Naive thymus-derived CD4-positive, alpha-beta T cell (primary cell): ENCODE results near the gene CHCHD6. TPM values are rescaled to one million over a fixed set of nuclear protein-coding genes. Genes with fewer than 3 reads are reported as not detected.
A peak's percentile ranks its signal among the peaks of the same experiment; 100 is the strongest.

Source experiments
- ATAC-seq: fragments of 150-1000 bp; cut with Tn5 transposase; 2 replicates; pipeline ENCODE4 v1.10.0; 2021; ENCODE audit warnings: mild to moderate bottlenecking, moderate library complexity
- CTCF ChIA-PET: fragments of 350-600 bp; sonication (Branson Sonifier 250); formaldehyde crosslinking; loops from one replicate; lab custom pipeline; 2021; ENCODE audit warnings: antibody characterized with exemption; lab: Charles Lee
- POLR2A ChIA-PET: fragments of 350-600 bp; sonication (Branson Sonifier 250); formaldehyde crosslinking; loops from one replicate; lab custom pipeline; 2021; ENCODE audit warnings: antibody characterized with exemption, inconsistent platforms; lab: Charles Lee
- DNase-seq, 9 donors: peaks; one replicate each; pipeline versions ENCODE4 v3.0.0 to v3.0.0-alpha.2; 2020 to 2022; ENCODE audit warnings: mixed read lengths in 1 of 9
- H3K27ac ChIP-seq: one replicate; pipeline ENCODE4 v1.7.0; 2013; ENCODE audit warnings: mild to moderate bottlenecking, low read depth, low read length, moderate library complexity
- H3K27me3 ChIP-seq, 2 donors: one replicate each; pipeline ENCODE4 v1.7.0; 2013; ENCODE audit warnings: low read length in 2 of 2, mild to moderate bottlenecking in 2 of 2, moderate library complexity in 2 of 2; ENCODE audit not compliant: control insufficient read depth in 2 of 2, insufficient read depth in 2 of 2
- H3K36me3 ChIP-seq, 3 experiments: 1 replicate in 2 of 3; 2 replicates in 1 of 3; pipeline ENCODE4 v1.7.0; 2013; ENCODE audit warnings: low read length in 3 of 3, mild to moderate bottlenecking in 3 of 3, moderate library complexity in 1 of 3; ENCODE audit not compliant: insufficient read depth in 3 of 3, control insufficient read depth in 2 of 3
- H3K4me1 ChIP-seq, 2 donors: one replicate each; pipeline ENCODE4 v1.7.0; 2013; ENCODE audit warnings: low read length in 2 of 2, mild to moderate bottlenecking in 2 of 2, moderate library complexity in 1 of 2; ENCODE audit not compliant: control insufficient read depth in 2 of 2, insufficient read depth in 2 of 2
- H3K4me3 ChIP-seq: 2 replicates; pipeline ENCODE4 v1.7.0; 2013; ENCODE audit warnings: mild to moderate bottlenecking, low read length
- H3K9me3 ChIP-seq, 3 experiments: 1 replicate in 2 of 3; 2 replicates in 1 of 3; pipeline ENCODE4 v1.7.0; 2013; ENCODE audit warnings: low read length in 3 of 3; ENCODE audit not compliant: control insufficient read depth in 2 of 3
- H3K27ac Mint-ChIP-seq, 9 donors: one replicate each; pipeline ENCODE4 v1.8.0; 2020 to 2022; ENCODE audit warnings: mixed read lengths in 9 of 9, mild to moderate bottlenecking in 8 of 9, moderate library complexity in 5 of 9, inconsistent platforms in 2 of 9
- H3K27me3 Mint-ChIP-seq, 5 donors: one replicate each; pipeline ENCODE4 v1.8.0; 2021 to 2022; ENCODE audit warnings: mixed read lengths in 5 of 5, mild to moderate bottlenecking in 1 of 5
- H3K36me3 Mint-ChIP-seq, 5 donors: one replicate each; pipeline ENCODE4 v1.8.0; 2020 to 2022; ENCODE audit warnings: mixed read lengths in 5 of 5, mild to moderate bottlenecking in 3 of 5, inconsistent platforms in 1 of 5
- H3K4me1 Mint-ChIP-seq, 7 donors: one replicate each; pipeline ENCODE4 v1.8.0; 2020 to 2022; ENCODE audit warnings: mixed read lengths in 7 of 7, mild to moderate bottlenecking in 3 of 7, inconsistent platforms in 1 of 7
- H3K4me3 Mint-ChIP-seq, 10 donors: one replicate each; pipeline ENCODE4 v1.8.0; 2020 to 2022; ENCODE audit warnings: mild to moderate bottlenecking in 10 of 10, mixed read lengths in 10 of 10, moderate library complexity in 6 of 10, inconsistent platforms in 2 of 10
- H3K9me3 Mint-ChIP-seq, 11 donors: one replicate each; pipeline ENCODE4 v1.8.0; 2020 to 2022; ENCODE audit warnings: mixed read lengths in 11 of 11, mild to moderate bottlenecking in 4 of 11, inconsistent platforms in 1 of 11, moderate library complexity in 1 of 11
- intact Hi-C, 2 donors: fragments of 100-400 bp; cut with micrococcal nuclease; formaldehyde crosslinking; loops; one replicate each; pipeline ENCODE4 v1.15.1; 2023
- polyA plus RNA-seq, 2 donors: library from polyadenylated mRNA; unstranded; fragments of 300-500 nt; fragmentation: Illumina TruSeq; gene quantifications; one replicate each; pipeline ENCODE4 v1.2.3, GENCODE V29; 2021
- total RNA-seq, 6 experiments: library from RNA in 5 of 6; stranded (reverse) in 5 of 6; gene quantifications; 1 replicate in 5 of 6; 2 replicates in 1 of 6; pipeline ENCODE4 v1.2.3 and lab custom pipeline; 2021 to 2026

Gene CHCHD6
- total and polyA plus RNA-seq, 7 experiments from 2014 or later = 5.4 to 15.1 (median 11.0) TPM

DNA sequence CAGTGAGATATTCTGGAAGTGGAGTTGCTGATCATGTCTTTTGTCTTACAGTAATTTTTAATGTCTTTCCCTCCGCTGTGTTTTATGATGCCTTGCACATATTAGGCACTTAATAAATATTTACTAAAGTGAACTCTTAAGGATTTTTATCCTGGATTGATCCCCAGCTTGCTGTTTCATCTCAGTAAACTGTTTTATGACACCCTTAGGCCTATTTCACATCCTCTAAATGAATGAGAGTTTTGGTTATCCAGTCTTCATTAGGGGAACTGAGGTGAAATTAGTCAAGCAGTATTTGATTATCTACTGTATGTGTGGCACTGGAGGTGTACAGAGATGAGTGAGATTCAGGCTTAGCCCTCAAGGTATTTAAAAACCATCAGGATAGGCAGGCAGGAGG is 19.8 kb downstream of the CHCHD6 start:
- no peak overlapping the region for H3K27ac Mint-ChIP-seq
- peaks cover 0 to 10% (median 0%) of the 10 kb centered on the region in 11 donors for H3K9me3 Mint-ChIP-seq
- CTCF ChIA-PET = no interaction called here

DNA sequence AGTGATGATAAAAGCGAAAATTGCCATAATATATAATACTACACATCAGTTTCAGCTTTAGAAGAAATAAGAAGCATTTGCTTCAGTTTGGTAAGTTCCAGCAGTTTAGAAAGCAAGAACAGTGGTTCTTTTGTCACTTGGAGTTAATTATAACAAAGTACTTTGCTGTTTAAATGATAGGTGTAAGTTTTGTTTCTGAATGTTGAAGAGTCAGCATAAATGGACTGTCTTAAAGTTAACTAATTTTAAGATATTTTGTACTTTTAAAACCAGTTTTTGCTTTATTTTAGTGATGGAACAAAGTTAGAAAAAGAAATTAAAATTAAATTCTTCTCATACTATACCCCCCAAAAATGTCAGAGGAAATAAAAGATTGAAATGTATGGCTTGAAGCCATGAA is 24.6 kb downstream of the CHCHD6 start:
- no peaks in the 10 kb centered on the region for H3K27me3 Mint-ChIP-seq
- intact Hi-C loops = no loop called here
- ChIA-PET POLR2A (no interaction called here), CTCF (no interaction called here)
- no peak overlapping the region for H3K27ac ChIP-seq
- H3K36me3 Mint-ChIP-seq = peaks cover 0 to 69% (median 53%) of the 10 kb centered on the region in 5 donors
- peaks cover 4 to 17% (median 13%) of the 10 kb centered on the region in 7 donors for H3K4me1 Mint-ChIP-seq
- no peak for DNase-seq
- peaks cover 0 to 31% (median 0%) of the 10 kb centered on the region in 3 experiments for H3K36me3 ChIP-seq
- H3K27me3 ChIP-seq = no peaks in the 10 kb centered on the region
- no peak overlapping the region for H3K4me3 Mint-ChIP-seq
- no peak overlapping the region for H3K4me3 ChIP-seq
- H3K27ac Mint-ChIP-seq = no peak overlapping the region
- H3K4me1 ChIP-seq = no peaks in the 10 kb centered on the region
- ATAC-seq = no peak
- no peaks in the 10 kb centered on the region for H3K9me3 ChIP-seq
- peaks cover 0 to 10% (median 0%) of the 10 kb centered on the region in 11 donors for H3K9me3 Mint-ChIP-seq

More for the DNA sequence above, 19.8 kb downstream of the CHCHD6 start:
- no peak overlapping the region for H3K4me3 Mint-ChIP-seq
- peaks cover 0 to 9% (median 7%) of the 10 kb centered on the region in 7 donors for H3K4me1 Mint-ChIP-seq
- Histone ChIP-seq H3K27me3 (no peaks in the 10 kb centered on the region), H3K4me3 (no peak overlapping the region), H3K9me3 (no peaks in the 10 kb centered on the region), H3K4me1 (no peaks in the 10 kb centered on the region), H3K27ac (no peak overlapping the region), H3K36me3 (peaks cover 0 to 20% (median 0%) of the 10 kb centered on the region in 3 experiments)
- no peaks in the 10 kb centered on the region for H3K27me3 Mint-ChIP-seq
- POLR2A ChIA-PET = no interaction called here
- DNase-seq (no peak), ATAC-seq (no peak)
- H3K36me3 Mint-ChIP-seq = peaks cover 0 to 51% (median 38%) of the 10 kb centered on the region in 5 donors
- intact Hi-C loops = no loop called here

DNA sequence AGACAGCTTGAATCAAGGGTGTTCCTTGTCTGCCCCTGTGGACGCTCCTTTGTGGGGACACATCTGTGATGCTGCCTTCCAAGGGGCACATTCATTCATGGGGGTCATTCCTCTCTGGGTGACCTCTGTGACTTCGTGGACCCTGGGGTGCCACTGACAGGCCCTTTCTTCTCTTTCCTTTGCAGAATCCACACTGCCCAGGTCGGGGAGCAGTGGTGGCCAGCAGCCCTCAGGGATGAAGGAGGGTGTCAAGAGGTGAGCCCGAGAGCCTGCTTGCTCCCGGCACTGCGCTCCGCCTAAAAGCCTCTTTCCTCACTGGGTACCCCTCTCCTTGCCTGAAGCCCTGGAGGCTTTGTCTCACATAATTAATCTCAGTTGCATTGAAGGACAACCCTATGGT is 26.3 kb downstream of the CHCHD6 start:
- POLR2A ChIA-PET = no interaction called here
- H3K4me3 ChIP-seq = no peak overlapping the region
- H3K27me3 ChIP-seq = no peaks in the 10 kb centered on the region
- intact Hi-C loops = no loop called here
- Mint-ChIP-seq H3K36me3 (peaks cover 0 to 73% (median 55%) of the 10 kb centered on the region in 5 donors), H3K27ac (no peak overlapping the region), H3K9me3 (no peaks in the 10 kb centered on the region), H3K4me1 (peaks cover 0 to 17% (median 13%) of the 10 kb centered on the region in 7 donors), H3K4me3 (no peak overlapping the region), H3K27me3 (no peaks in the 10 kb centered on the region)
- H3K27ac ChIP-seq = no peak overlapping the region
- H3K4me1 ChIP-seq = no peaks in the 10 kb centered on the region
- H3K9me3 ChIP-seq = no peaks in the 10 kb centered on the region
- DNase-seq (no peak), ATAC-seq (no peak)
- peaks cover 0 to 40% (median 0%) of the 10 kb centered on the region in 3 experiments for H3K36me3 ChIP-seq
- CTCF ChIA-PET = no interaction called here

DNA sequence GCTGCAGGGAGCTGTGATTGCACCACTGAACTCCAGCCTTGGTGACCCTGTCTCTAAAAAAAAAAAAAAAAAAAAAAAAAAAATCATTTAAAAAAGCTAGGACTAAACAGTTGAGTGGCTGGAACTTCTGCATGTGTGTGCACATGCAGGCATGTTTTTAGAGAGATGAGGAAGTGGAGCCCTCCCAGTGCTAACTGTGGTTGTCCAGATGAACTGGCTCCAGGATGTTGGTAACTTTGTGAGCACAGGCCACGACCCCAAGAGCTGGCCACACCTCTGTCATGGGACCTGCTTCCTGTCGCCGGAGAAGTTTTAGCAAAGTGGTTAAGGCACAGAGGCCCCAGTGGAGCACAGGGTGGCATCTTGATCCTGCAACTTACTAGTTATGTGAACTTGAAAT is 27.0 kb downstream of the CHCHD6 start:
- DNase-seq (no peak), ATAC-seq (peak; percentile 41)
- ChIA-PET CTCF (no interaction called here), POLR2A (no interaction called here)
- no peak overlapping the region for H3K27ac ChIP-seq
- no peak overlapping the region for H3K4me3 Mint-ChIP-seq
- H3K9me3 Mint-ChIP-seq = no peaks in the 10 kb centered on the region
- intact Hi-C loops = no loop called here
- H3K27ac Mint-ChIP-seq = peak overlapping the region in 2 of 9 donors; percentile 23 to 42
- peaks cover 2 to 74% (median 59%) of the 10 kb centered on the region in 5 donors for H3K36me3 Mint-ChIP-seq
- no peaks in the 10 kb centered on the region for H3K27me3 ChIP-seq
- no peaks in the 10 kb centered on the region for H3K9me3 ChIP-seq
- H3K27me3 Mint-ChIP-seq = no peaks in the 10 kb centered on the region
- peaks cover 0 to 17% (median 13%) of the 10 kb centered on the region in 7 donors for H3K4me1 Mint-ChIP-seq
- peaks cover 0 to 47% (median 0%) of the 10 kb centered on the region in 3 experiments for H3K36me3 ChIP-seq
- no peak overlapping the region for H3K4me3 ChIP-seq
- no peaks in the 10 kb centered on the region for H3K4me1 ChIP-seq

DNA sequence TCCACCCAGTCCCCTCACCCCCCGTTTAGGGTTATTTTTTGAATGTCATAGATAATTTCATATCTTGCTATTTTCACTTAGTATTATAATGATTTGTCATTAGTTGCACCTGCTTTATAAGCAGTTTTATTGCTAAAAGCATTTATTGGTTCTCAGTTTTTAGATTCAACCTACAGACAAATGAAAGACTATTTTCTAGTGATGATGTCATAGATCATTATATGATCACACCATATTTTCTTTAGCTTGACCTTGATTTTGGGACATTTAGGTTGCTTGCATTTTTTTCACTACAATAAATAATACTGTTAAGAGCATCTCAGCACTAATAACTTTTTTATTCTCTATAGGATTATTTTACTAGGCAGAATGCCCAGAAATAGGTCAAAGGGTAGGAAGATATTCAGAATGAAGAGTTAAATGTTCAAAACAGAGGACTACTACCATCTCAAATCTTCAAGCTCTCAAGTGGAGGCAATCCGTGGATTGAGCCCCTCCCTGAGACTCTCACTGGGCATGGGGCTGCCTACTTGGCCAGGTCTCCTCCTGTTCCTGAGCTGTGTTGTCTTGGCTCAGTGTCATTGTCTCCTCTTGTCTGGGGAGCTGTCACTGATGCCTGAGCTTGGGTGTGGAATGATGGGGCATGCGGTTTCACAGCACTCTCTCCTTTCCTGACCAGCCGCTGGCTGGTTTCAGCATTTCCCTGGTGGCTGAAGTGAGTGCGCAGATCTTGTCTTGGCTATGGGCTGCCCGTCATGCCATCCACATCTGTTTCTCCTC is 28.4 kb downstream of the CHCHD6 start:
- intact Hi-C loops = no loop called here
- no peak for ATAC-seq
- Histone ChIP-seq H3K9me3 (no peaks in the 10 kb centered on the region), H3K27ac (no peak overlapping the region), H3K36me3 (peaks cover 0 to 44% (median 0%) of the 10 kb centered on the region in 3 experiments), H3K4me1 (no peaks in the 10 kb centered on the region), H3K4me3 (no peak overlapping the region), H3K27me3 (no peaks in the 10 kb centered on the region)
- H3K4me1 Mint-ChIP-seq = peaks cover 0 to 14% (median 13%) of the 10 kb centered on the region in 7 donors
- no peak overlapping the region for H3K4me3 Mint-ChIP-seq
- H3K36me3 Mint-ChIP-seq = peaks cover 7 to 72% (median 62%) of the 10 kb centered on the region in 5 donors
- H3K27me3 Mint-ChIP-seq = no peaks in the 10 kb centered on the region
- peaks cover 0 to 3% (median 2%) of the 10 kb centered on the region in 11 donors for H3K9me3 Mint-ChIP-seq
- no peak overlapping the region for H3K27ac Mint-ChIP-seq
- no peak for DNase-seq
- ChIA-PET POLR2A (no interaction called here), CTCF (no interaction called here)

DNA sequence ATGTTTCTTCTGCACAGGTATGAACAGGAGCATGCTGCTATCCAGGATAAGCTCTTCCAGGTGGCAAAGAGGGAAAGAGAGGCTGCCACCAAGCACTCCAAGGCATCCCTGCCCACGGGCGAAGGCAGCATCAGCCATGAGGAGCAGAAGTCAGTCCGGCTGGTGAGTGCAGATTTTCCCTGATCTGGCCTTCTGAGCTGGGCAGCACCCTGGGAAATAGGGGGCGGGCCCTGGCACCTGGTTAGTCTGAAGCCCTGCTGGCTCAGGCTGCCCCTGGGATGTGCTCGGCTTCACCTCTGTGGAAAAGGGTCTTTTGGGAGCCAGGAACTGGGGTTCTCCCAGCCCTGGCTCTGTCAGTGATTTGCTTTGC is 29.0 kb downstream of the CHCHD6 start:
- no peaks in the 10 kb centered on the region for H3K4me1 ChIP-seq
- H3K27me3 ChIP-seq = no peaks in the 10 kb centered on the region
- no peak overlapping the region for H3K4me3 Mint-ChIP-seq
- peaks cover 10 to 76% (median 65%) of the 10 kb centered on the region in 5 donors for H3K36me3 Mint-ChIP-seq
- no peaks in the 10 kb centered on the region for H3K9me3 ChIP-seq
- H3K27ac Mint-ChIP-seq = peak overlapping the region in 1 of 9 donors; percentile 22
- no peak overlapping the region for H3K27ac ChIP-seq
- H3K4me3 ChIP-seq = no peak overlapping the region
- POLR2A ChIA-PET = no interaction called here
- CTCF ChIA-PET = no interaction called here
- peaks cover 0 to 39% (median 0%) of the 10 kb centered on the region in 3 experiments for H3K36me3 ChIP-seq
- intact Hi-C loops = no loop called here
- DNase-seq (no peak), ATAC-seq (no peak)
- no peaks in the 10 kb centered on the region for H3K27me3 Mint-ChIP-seq
- peaks cover 0 to 16% (median 13%) of the 10 kb centered on the region in 7 donors for H3K4me1 Mint-ChIP-seq
- peaks cover 0 to 8% (median 3%) of the 10 kb centered on the region in 11 donors for H3K9me3 Mint-ChIP-seq
